ENCODE results near the gene CKAP5. TPM values are rescaled to one million over a fixed set of nuclear protein-coding genes. Genes with fewer than 3 reads are reported as not detected.
A peak's percentile ranks its signal among the peaks of the same experiment; 100 is the strongest.

CKAP5 gene
- total and polyA plus RNA-seq, 2 donors, result 11.2 to 46.9 TPM

- H3K9me3 ChIP-seq (ENCODE audit: control insufficient read depth in 2 of 2, insufficient read depth in 1 of 2, low read length in 1 of 2), result no peaks in the 10 kb centered on the region
- whole genome bisulfite sequencing, result 96% methylated on average over 12 of the region's 12 CpGs
- peaks cover 0 to 2% of the 10 kb centered on the region in 2 donors for H3K36me3 ChIP-seq (ENCODE audit: control insufficient read depth in 2 of 2, insufficient read depth in 2 of 2, low read length in 1 of 2)
- H3K4me1 ChIP-seq (ENCODE audit: control insufficient read depth in 2 of 2, insufficient read depth in 2 of 2, low read length in 2 of 2), result no peaks in the 10 kb centered on the region
- H3K27ac ChIP-seq (ENCODE audit: low read depth in 1 of 2, low read length in 1 of 2), result no peak overlapping the region
- DNase-seq (ENCODE audit: low read depth in 6 of 9, low spot score in 9 of 9), result no peak
- H3K27me3 ChIP-seq (ENCODE audit: control insufficient read depth in 2 of 2, insufficient read depth in 1 of 2, low read length in 1 of 2), result no peaks in the 10 kb centered on the region
- H3K4me3 ChIP-seq (ENCODE audit: low read length in 2 of 2), result no peak overlapping the region
Measured at GRCh38 chr11:46858920-46859546, 13.0 kb upstream of the CKAP5 start.

GRCh38 chr11:46857666-46858065 lies 11.6 kb upstream of the CKAP5 start:
- Histone ChIP-seq H3K27me3 (ENCODE audit: control insufficient read depth in 2 of 2, insufficient read depth in 1 of 2, low read length in 1 of 2) (no peaks in the 10 kb centered on the region), H3K4me1 (ENCODE audit: control insufficient read depth in 2 of 2, insufficient read depth in 2 of 2, low read length in 2 of 2) (no peaks in the 10 kb centered on the region), H3K36me3 (ENCODE audit: control insufficient read depth in 2 of 2, insufficient read depth in 2 of 2, low read length in 1 of 2) (no peaks in the 10 kb centered on the region), H3K9me3 (ENCODE audit: control insufficient read depth in 2 of 2, insufficient read depth in 1 of 2, low read length in 1 of 2) (no peaks in the 10 kb centered on the region), H3K4me3 (ENCODE audit: low read length in 2 of 2) (no peak overlapping the region), H3K27ac (ENCODE audit: low read depth in 1 of 2, low read length in 1 of 2) (no peak overlapping the region)
- WGBS, result 93% methylated on average over 4 of the region's 4 CpGs
- DNase-seq (ENCODE audit: low read depth in 6 of 9, low spot score in 9 of 9), result no peak

- Histone ChIP-seq H3K4me3 (ENCODE audit: low read length in 2 of 2) (no peak overlapping the region), H3K36me3 (ENCODE audit: control insufficient read depth in 2 of 2, insufficient read depth in 2 of 2, low read length in 1 of 2) (no peaks in the 10 kb centered on the region), H3K4me1 (ENCODE audit: control insufficient read depth in 2 of 2, insufficient read depth in 2 of 2, low read length in 2 of 2) (no peaks in the 10 kb centered on the region), H3K27ac (ENCODE audit: low read depth in 1 of 2, low read length in 1 of 2) (no peak overlapping the region), H3K9me3 (ENCODE audit: control insufficient read depth in 2 of 2, insufficient read depth in 1 of 2, low read length in 1 of 2) (no peaks in the 10 kb centered on the region), H3K27me3 (ENCODE audit: control insufficient read depth in 2 of 2, insufficient read depth in 1 of 2, low read length in 1 of 2) (no peaks in the 10 kb centered on the region)
- DNase-seq (ENCODE audit: low read depth in 6 of 9, low spot score in 9 of 9), result no peak
- WGBS, result 75% methylated on average over 5 of the region's 5 CpGs
Measured at GRCh38 chr11:46856605-46857343, 10.7 kb upstream of the CKAP5 start.

- WGBS, result 98% methylated on average over 2 of the region's 2 CpGs
Measured at GRCh38 chr11:46855863-46856262, 9.8 kb upstream of the CKAP5 start.

GRCh38 chr11:46855167-46855566 lies 9.1 kb upstream of the CKAP5 start:
- Histone ChIP-seq H3K27me3 (ENCODE audit: control insufficient read depth in 2 of 2, insufficient read depth in 1 of 2, low read length in 1 of 2) (no peaks in the 10 kb centered on the region), H3K36me3 (ENCODE audit: control insufficient read depth in 2 of 2, insufficient read depth in 2 of 2, low read length in 1 of 2) (no peaks in the 10 kb centered on the region), H3K4me3 (ENCODE audit: low read length in 2 of 2) (no peak overlapping the region), H3K27ac (ENCODE audit: low read depth in 1 of 2, low read length in 1 of 2) (no peak overlapping the region), H3K4me1 (ENCODE audit: control insufficient read depth in 2 of 2, insufficient read depth in 2 of 2, low read length in 2 of 2) (no peaks in the 10 kb centered on the region), H3K9me3 (ENCODE audit: control insufficient read depth in 2 of 2, insufficient read depth in 1 of 2, low read length in 1 of 2) (no peaks in the 10 kb centered on the region)
- no peak for DNase-seq (ENCODE audit: low read depth in 6 of 9, low spot score in 9 of 9)
- WGBS, result 96% methylated on average over 3 of the region's 3 CpGs

More at GRCh38 chr11:46855863-46856262, 9.8 kb upstream of the CKAP5 start:
- no peaks in the 10 kb centered on the region for H3K36me3 ChIP-seq (ENCODE audit: control insufficient read depth in 2 of 2, insufficient read depth in 2 of 2, low read length in 1 of 2)
- no peaks in the 10 kb centered on the region for H3K27me3 ChIP-seq (ENCODE audit: control insufficient read depth in 2 of 2, insufficient read depth in 1 of 2, low read length in 1 of 2)
- H3K27ac ChIP-seq (ENCODE audit: low read depth in 1 of 2, low read length in 1 of 2), result no peak overlapping the region
- H3K9me3 ChIP-seq (ENCODE audit: control insufficient read depth in 2 of 2, insufficient read depth in 1 of 2, low read length in 1 of 2), result no peaks in the 10 kb centered on the region
- no peak for DNase-seq (ENCODE audit: low read depth in 6 of 9, low spot score in 9 of 9)
- no peaks in the 10 kb centered on the region for H3K4me1 ChIP-seq (ENCODE audit: control insufficient read depth in 2 of 2, insufficient read depth in 2 of 2, low read length in 2 of 2)
- H3K4me3 ChIP-seq (ENCODE audit: low read length in 2 of 2), result no peak overlapping the region

GRCh38 chr11:46850829-46851380 lies 4.8 kb upstream of the CKAP5 start:
- no peaks in the 10 kb centered on the region for H3K36me3 ChIP-seq (ENCODE audit: control insufficient read depth in 2 of 2, insufficient read depth in 2 of 2, low read length in 1 of 2)
- DNase-seq (ENCODE audit: low read depth in 6 of 9, low spot score in 9 of 9), result no peak
- no peaks in the 10 kb centered on the region for H3K9me3 ChIP-seq (ENCODE audit: control insufficient read depth in 2 of 2, insufficient read depth in 1 of 2, low read length in 1 of 2)
- no peaks in the 10 kb centered on the region for H3K27me3 ChIP-seq (ENCODE audit: control insufficient read depth in 2 of 2, insufficient read depth in 1 of 2, low read length in 1 of 2)
- WGBS, result 96% methylated on average over 10 of the region's 10 CpGs
- H3K27ac ChIP-seq (ENCODE audit: low read depth in 1 of 2, low read length in 1 of 2), result no peak overlapping the region
- no peak overlapping the region for H3K4me3 ChIP-seq (ENCODE audit: low read length in 2 of 2)
- H3K4me1 ChIP-seq (ENCODE audit: control insufficient read depth in 2 of 2, insufficient read depth in 2 of 2, low read length in 2 of 2), result peaks cover 0 to 4% of the 10 kb centered on the region in 2 donors

GRCh38 chr11:46849631-46850030 lies 3.6 kb upstream of the CKAP5 start:
- H3K36me3 ChIP-seq (ENCODE audit: control insufficient read depth in 2 of 2, insufficient read depth in 2 of 2, low read length in 1 of 2), result no peaks in the 10 kb centered on the region
- H3K4me3 ChIP-seq (ENCODE audit: low read length in 2 of 2), result no peak overlapping the region
- 95% methylated on average over 1 of the region's 1 CpG for WGBS
- no peak overlapping the region for H3K27ac ChIP-seq (ENCODE audit: low read depth in 1 of 2, low read length in 1 of 2)
- peaks cover under 1 to 6% of the 10 kb centered on the region in 2 donors for H3K4me1 ChIP-seq (ENCODE audit: control insufficient read depth in 2 of 2, insufficient read depth in 2 of 2, low read length in 2 of 2)
- no peaks in the 10 kb centered on the region for H3K27me3 ChIP-seq (ENCODE audit: control insufficient read depth in 2 of 2, insufficient read depth in 1 of 2, low read length in 1 of 2)
- DNase-seq (ENCODE audit: low read depth in 6 of 9, low spot score in 9 of 9), result no peak
- no peaks in the 10 kb centered on the region for H3K9me3 ChIP-seq (ENCODE audit: control insufficient read depth in 2 of 2, insufficient read depth in 1 of 2, low read length in 1 of 2)

GRCh38 chr11:46846510-46846830 lies 390 bp upstream of the CKAP5 start:
- Histone ChIP-seq H3K9me3 (ENCODE audit: control insufficient read depth in 2 of 2, insufficient read depth in 1 of 2, low read length in 1 of 2) (no peaks in the 10 kb centered on the region), H3K27ac (ENCODE audit: low read depth in 1 of 2, low read length in 1 of 2) (no peak overlapping the region), H3K4me3 (ENCODE audit: low read length in 2 of 2) (peak overlapping the region; percentile 80 to 86), H3K4me1 (ENCODE audit: control insufficient read depth in 2 of 2, insufficient read depth in 2 of 2, low read length in 2 of 2) (peaks cover 5 to 9% of the 10 kb centered on the region in 2 donors), H3K36me3 (ENCODE audit: control insufficient read depth in 2 of 2, insufficient read depth in 2 of 2, low read length in 1 of 2) (peaks cover 0 to 7% of the 10 kb centered on the region in 2 donors), H3K27me3 (ENCODE audit: control insufficient read depth in 2 of 2, insufficient read depth in 1 of 2, low read length in 1 of 2) (no peaks in the 10 kb centered on the region)
- DNase-seq (ENCODE audit: low read depth in 6 of 9, low spot score in 9 of 9), result no peak
- WGBS, result 17% methylated on average over 6 of the region's 6 CpGs

- H3K36me3 ChIP-seq (ENCODE audit: control insufficient read depth in 2 of 2, insufficient read depth in 2 of 2, low read length in 1 of 2), result peaks cover 0 to 10% of the 10 kb centered on the region in 2 donors
- H3K9me3 ChIP-seq (ENCODE audit: control insufficient read depth in 2 of 2, insufficient read depth in 1 of 2, low read length in 1 of 2), result no peaks in the 10 kb centered on the region
- under 1% methylated on average over 12 of the region's 12 CpGs for WGBS
- peak overlapping the region; percentile 80 to 86 for H3K4me3 ChIP-seq (ENCODE audit: low read length in 2 of 2)
- H3K27ac ChIP-seq (ENCODE audit: low read depth in 1 of 2, low read length in 1 of 2), result peak overlapping the region in 1 of 2 donors; percentile 50
- H3K27me3 ChIP-seq (ENCODE audit: control insufficient read depth in 2 of 2, insufficient read depth in 1 of 2, low read length in 1 of 2), result no peaks in the 10 kb centered on the region
- DNase-seq (ENCODE audit: low read depth in 6 of 9, low spot score in 9 of 9), result peak in 1 of 9 donors; percentile 17
- H3K4me1 ChIP-seq (ENCODE audit: control insufficient read depth in 2 of 2, insufficient read depth in 2 of 2, low read length in 2 of 2), result peaks cover 5 to 9% of the 10 kb centered on the region in 2 donors
Measured at GRCh38 chr11:46845440-46845739, 690 bp downstream of the CKAP5 start.
